GM12874 (cell line): ENCODE data around the gene HECTD1.
A peak's percentile ranks its signal among the peaks of the same experiment; 100 is the strongest.

Source experiments
- CTCF ChIP-seq: IDR thresholded peaks from 2 replicates; pipeline ENCODE4 v1.5.1; 2011; ENCODE audit warnings: low read depth, mild to moderate bottlenecking, control low read depth, low read length, moderate library complexity; ENCODE audit not compliant: insufficient read depth

Gene HECTD1

GRCh38 chr14:31207755-31208545 lies at the start of gene HECTD1:
Gene HECTD1 (minus strand): TSS chr14:31207793. CDS start chr14:31205936, 1,857 bp downstream.
- peak; percentile 84 for TF ChIP-seq CTCF

GRCh38 chr14:31257244-31257553 lies 49.6 kb upstream of the HECTD1 start:
- TF ChIP-seq CTCF: no peak

- no peak for TF ChIP-seq CTCF
These were observed 49.1 kb upstream of the HECTD1 start for GRCh38 chr14:31256534-31257243.

- no peak for TF ChIP-seq CTCF
These were observed 47.7 kb upstream of the HECTD1 start for GRCh38 chr14:31255286-31255685.

- no peak for TF ChIP-seq CTCF
These were observed 46.3 kb upstream of the HECTD1 start for GRCh38 chr14:31253746-31254471.

- TF ChIP-seq CTCF: no peak
These were observed 45.3 kb upstream of the HECTD1 start for GRCh38 chr14:31252865-31253264.

GRCh38 chr14:31251028-31251958 lies 43.7 kb upstream of the HECTD1 start:
- TF ChIP-seq CTCF: no peak
